Fibroblast of pulmonary artery (primary cell): ENCODE measurements around the gene ABCC8.

ENCODE experiments used
- DNase-seq: peaks from one replicate; pipeline ENCODE4 v3.0.0-alpha.2; 2010; ENCODE audit warnings: low read depth
- H3K4me3 ChIP-seq: replicated peaks from 2 replicates; pipeline ENCODE4 v1.5.1; 2011; ENCODE audit warnings: low read depth, mild to moderate bottlenecking, control low read depth, low read length, moderate library complexity
- TF ChIP-seq, protein P1 (sequence below): IDR thresholded peaks from 2 replicates; pipeline ENCODE4 v1.5.1; 2011; ENCODE audit warnings: mild to moderate bottlenecking, control low read depth, low read length, inconsistent platforms; ENCODE audit errors: missing control alignments

The ABCC8 gene

DNA sequence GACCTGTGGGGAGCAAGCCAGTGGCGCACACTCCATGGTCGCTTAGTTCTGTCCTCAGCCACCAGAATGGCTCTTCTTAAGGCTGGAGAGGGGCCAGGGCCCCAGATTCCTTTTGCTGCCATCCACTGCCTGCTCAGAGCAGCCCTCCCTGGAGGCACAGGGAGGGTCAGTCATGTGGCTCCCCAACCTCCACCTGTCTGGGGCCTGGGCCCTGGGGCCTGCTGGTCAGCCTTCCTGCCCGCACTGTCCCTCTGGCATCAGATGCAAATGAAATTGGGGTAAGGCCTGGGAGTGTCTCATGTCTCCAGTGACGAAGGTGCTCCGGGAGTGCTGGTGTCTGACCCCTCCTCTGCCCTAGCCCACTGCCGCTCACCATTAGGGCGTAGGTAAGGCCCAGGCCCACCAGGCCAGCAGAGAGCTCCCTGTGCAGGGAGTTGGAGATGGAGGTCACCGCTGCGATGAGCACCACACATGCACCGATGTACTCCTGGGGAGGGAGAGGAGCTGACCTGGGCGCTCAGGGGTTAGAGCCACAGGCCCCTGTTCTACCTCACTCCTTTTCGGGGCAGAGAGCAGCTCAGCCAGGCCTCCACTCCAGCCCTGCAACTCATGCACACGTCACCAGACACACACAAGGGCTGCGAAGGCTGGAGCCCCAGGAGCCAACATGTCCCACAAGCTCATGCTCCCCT is 79.2 kb downstream of the ABCC8 start:
- no peak for DNase-seq
- TF ChIP-seq, protein P1, sequence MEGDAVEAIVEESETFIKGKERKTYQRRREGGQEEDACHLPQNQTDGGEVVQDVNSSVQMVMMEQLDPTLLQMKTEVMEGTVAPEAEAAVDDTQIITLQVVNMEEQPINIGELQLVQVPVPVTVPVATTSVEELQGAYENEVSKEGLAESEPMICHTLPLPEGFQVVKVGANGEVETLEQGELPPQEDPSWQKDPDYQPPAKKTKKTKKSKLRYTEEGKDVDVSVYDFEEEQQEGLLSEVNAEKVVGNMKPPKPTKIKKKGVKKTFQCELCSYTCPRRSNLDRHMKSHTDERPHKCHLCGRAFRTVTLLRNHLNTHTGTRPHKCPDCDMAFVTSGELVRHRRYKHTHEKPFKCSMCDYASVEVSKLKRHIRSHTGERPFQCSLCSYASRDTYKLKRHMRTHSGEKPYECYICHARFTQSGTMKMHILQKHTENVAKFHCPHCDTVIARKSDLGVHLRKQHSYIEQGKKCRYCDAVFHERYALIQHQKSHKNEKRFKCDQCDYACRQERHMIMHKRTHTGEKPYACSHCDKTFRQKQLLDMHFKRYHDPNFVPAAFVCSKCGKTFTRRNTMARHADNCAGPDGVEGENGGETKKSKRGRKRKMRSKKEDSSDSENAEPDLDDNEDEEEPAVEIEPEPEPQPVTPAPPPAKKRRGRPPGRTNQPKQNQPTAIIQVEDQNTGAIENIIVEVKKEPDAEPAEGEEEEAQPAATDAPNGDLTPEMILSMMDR = no peak
- no peak overlapping the region for H3K4me3 ChIP-seq

DNA sequence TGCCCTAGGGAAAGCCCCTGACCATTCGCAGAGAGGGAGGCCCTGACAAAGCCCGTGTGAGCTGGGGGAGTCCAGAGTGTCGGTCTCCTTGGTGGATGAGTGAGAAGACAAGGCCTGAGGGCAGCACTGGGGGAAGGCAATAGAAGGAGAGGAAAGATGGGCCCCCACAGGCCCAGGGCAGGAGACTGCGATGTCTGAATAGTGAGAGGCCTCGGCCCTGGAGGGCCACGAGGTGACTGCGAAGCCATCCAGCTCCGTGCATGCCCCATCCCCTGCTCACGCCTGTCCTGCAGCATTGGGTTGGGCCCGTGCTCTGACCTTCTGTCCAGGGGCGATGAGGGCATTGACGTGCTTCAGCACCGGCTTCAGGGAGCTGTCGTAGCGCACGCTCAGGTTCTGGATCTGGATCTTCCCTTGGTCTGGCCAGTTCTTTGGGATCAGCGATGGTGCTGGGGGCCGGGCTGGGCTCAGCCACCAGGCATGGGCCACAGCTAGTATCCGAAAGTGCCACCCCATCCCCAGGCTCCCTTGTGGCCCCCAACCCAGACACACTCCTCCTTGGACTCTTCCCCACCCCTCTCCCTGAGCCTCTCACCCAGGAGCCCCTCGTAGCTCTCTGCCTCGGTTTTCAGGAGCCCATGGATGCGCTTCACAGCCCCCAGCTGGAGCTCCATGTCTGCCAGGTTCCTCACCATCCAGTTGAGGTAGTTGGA is 79.9 kb downstream of the ABCC8 start:
- no peak overlapping the region for H3K4me3 ChIP-seq
- no peak for DNase-seq
- TF ChIP-seq, protein P1 = no peak

DNA sequence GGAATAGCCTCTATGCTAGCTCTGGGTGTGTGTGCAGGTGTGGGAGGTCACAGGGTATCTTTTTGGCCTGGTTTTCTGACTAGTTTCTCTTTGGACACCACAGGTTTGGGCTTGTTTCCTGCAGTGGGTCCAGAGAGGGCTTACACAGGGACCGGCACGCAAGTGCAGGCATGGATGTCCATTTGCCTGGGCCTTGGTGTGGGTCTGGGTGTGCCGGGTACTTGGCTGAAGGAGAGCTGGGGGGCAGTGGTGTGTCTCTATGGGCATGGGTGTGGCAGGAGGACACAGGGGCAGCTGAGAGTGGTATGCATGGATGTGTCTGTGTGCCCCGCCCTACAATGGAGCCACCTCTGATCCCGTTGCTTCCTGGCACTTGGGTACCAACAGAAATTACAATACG is 80.7 kb downstream of the ABCC8 start:
- TF ChIP-seq, protein P1 = no peak
- no peak for DNase-seq
- H3K4me3 ChIP-seq = no peak overlapping the region

DNA sequence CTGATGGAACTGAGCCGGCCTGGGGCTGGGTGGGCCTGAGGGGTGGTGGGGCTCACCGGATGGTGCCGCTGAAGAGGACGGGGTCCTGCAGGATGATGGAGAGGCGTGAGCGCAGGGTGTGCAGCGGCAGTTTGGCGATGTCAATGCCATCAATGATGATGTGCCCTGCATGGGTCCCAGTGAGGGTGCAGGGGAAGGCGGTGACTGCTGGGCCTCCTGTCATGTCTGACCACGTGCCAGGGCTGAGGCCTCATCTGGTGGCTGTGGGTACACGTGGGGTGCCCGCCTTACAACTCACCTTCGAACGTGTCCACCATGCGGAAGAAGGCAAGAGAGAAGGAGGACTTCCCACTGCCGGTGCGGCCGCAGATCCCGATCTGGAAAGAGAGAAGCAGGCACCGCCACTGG is 81.1 kb downstream of the ABCC8 start:
- TF ChIP-seq, protein P1 = no peak
- H3K4me3 ChIP-seq = no peak overlapping the region
- DNase-seq = no peak

DNA sequence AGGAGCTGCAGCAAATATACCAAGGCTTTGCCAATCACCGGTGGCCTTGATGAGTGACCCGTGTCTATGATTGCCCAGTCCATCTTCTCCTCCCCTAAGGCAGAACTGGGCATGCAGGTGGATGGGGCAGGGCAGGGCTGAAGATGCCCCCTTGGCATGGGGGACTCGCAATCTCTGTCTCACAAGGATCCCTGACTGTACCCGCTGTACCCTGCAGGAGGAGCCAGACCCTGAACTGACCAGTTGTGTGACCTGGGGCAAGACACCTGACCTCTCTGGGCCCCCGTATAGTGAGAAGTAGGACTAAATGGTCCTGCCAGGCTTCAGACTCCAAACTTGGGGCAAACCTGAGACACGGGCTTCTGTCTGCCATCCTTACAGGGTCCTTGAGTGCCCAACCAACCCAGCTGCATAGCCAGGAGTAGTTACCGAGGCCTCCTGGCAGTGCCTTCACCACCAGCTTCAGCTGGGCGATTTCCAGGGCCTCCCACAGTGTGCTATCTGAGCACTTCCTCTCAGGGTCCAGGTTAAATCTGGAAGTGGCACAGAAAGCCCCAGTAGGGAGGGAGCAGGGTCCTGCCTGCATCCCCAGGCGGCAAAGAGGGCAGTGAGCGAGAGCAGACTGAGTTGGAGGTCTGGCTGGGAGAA is 81.8 kb downstream of the ABCC8 start:
- TF ChIP-seq, protein P1 = no peak
- H3K4me3 ChIP-seq = no peak overlapping the region
- DNase-seq = no peak

DNA sequence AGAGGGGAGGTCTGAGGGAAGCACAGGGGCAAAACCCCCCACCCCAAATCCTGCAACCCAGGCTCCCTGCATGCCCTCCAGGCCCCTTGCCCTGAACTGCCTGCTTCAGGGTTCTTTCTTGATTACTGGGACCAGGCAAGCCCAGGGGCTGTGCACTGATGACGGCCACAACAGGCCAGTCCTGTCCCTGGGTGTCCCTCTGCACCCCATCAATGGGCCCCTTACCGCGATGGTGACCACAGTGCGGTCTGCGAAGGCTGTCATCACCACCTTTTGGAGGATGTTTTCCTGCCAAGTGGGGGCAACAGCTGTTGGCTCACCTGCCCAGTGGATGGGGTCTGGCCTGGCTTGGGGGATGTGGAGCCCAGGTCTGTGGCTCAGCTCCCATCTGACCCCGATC is 83.2 kb downstream of the ABCC8 start:
- TF ChIP-seq, protein P1 = no peak
- no peak for DNase-seq
- H3K4me3 ChIP-seq = no peak overlapping the region

DNA sequence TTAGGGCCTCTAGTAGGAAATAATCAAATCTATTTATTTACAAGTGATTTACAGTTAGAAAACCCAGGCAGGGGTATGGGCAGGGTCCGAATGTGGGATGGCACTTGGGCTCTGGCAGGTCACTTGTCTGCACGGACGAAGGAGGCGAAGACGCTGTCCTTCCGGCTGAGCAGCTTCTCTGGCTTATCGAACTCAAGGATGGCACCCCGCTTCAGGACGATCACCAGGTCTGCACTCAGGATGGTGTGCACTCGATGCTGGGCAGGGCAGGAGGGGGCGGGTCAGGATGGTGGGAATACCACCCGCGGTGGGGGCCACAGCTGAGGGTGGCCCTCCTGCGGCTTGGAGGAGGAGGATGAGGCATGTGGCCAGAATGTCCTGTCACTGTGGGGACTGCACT is 83.8 kb downstream of the ABCC8 start:
- no peak overlapping the region for H3K4me3 ChIP-seq
- TF ChIP-seq, protein P1 = no peak
- DNase-seq = no peak
